Endothelial cell of umbilical vein (primary cell): ENCODE data around the gene TLR1.

Experiments
- FOS ChIP-seq: IDR thresholded peaks from 2 replicates; pipeline ENCODE4 v1.6.1; 2011; ENCODE audit warnings: mild to moderate bottlenecking, low read length, moderate library complexity, borderline replicate concordance; ENCODE audit not compliant: insufficient read depth
- TF ChIP-seq, protein P1 (sequence below), 2 donors: IDR thresholded peaks; 1 replicate in 1 of 2; 2 replicates in 1 of 2; pipeline ENCODE4 v1.5.1; 2011; ENCODE audit warnings: low read length in 2 of 2, mild to moderate bottlenecking in 2 of 2, moderate library complexity in 2 of 2, control low read depth in 1 of 2, inconsistent platforms in 1 of 2, low read depth in 1 of 2; ENCODE audit not compliant: insufficient read depth in 1 of 2; ENCODE audit errors: extremely low read depth in 1 of 2

DNA sequence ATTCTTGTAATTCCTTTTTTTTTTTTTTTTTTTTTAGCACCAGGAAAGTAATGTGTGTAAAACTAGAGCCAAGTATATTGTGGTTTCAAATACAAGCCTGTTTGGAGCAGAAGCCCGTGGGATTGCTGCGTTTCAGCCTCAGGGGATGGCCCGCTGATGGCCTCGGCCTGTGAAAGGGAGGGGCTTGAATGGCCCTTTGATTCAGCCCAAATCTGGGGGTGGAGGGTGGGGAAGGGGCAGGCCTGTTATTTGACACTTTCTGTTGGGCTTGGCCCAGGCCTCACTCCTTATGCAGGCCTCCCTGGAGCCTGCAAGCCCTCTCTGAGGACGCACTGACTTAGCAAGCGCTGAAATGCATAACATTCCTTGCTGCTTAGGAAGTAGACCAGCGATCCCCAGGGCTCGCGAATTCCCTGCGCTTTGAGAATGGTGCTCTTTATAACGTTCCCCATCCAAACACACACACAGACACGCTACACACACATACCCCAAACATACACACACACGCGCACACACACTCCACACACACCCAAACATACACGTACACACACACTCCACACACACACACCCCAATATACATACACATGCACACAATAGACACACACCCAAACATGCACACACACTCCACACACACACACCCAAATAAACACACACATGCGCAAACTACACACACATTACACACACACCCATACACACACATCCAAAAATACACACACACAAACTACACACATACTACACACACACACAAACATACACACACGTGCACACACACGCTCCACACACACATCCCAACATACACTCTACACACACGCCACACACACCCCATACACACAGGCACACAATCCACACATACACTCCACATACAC lies 51.4 kb downstream of the TLR1 start:
- no peak for TF ChIP-seq FOS
- TF ChIP-seq, protein P1, sequence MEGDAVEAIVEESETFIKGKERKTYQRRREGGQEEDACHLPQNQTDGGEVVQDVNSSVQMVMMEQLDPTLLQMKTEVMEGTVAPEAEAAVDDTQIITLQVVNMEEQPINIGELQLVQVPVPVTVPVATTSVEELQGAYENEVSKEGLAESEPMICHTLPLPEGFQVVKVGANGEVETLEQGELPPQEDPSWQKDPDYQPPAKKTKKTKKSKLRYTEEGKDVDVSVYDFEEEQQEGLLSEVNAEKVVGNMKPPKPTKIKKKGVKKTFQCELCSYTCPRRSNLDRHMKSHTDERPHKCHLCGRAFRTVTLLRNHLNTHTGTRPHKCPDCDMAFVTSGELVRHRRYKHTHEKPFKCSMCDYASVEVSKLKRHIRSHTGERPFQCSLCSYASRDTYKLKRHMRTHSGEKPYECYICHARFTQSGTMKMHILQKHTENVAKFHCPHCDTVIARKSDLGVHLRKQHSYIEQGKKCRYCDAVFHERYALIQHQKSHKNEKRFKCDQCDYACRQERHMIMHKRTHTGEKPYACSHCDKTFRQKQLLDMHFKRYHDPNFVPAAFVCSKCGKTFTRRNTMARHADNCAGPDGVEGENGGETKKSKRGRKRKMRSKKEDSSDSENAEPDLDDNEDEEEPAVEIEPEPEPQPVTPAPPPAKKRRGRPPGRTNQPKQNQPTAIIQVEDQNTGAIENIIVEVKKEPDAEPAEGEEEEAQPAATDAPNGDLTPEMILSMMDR (IDR thresholded peaks at IDR 0.05; ENCODE audit: extremely low read depth in 1 of 2, insufficient read depth in 1 of 2, low read depth in 1 of 2, low read length in 2 of 2) = no peak
